Cardiac fibroblast (primary cell): ENCODE data around the gene RFC3.

Experiments
- DNase-seq, 2 donors: peaks; one replicate each; pipeline versions ENCODE4 v3.0.0 to v3.0.0-alpha.2; 2010; ENCODE audit warnings: low read depth in 2 of 2
- H3K4me3 ChIP-seq, 2 donors: replicated peaks in 1 of 2; 1 replicate in 1 of 2; 2 replicates in 1 of 2; pipeline ENCODE4 v1.5.1; 2011; ENCODE audit warnings: low read depth in 2 of 2, low read length in 2 of 2, mild to moderate bottlenecking in 2 of 2, moderate library complexity in 1 of 2
- CTCF ChIP-seq: IDR thresholded peaks from one replicate; pipeline ENCODE4 v1.5.1; 2011; ENCODE audit warnings: low read depth, mild to moderate bottlenecking, low read length, inconsistent platforms

RFC3 gene

GRCh38 chr13:33832872-33833271 lies 14.9 kb downstream of the RFC3 start:
- no peak overlapping the region for H3K4me3 ChIP-seq
- DNase-seq = no peak
- no peak for TF ChIP-seq CTCF

GRCh38 chr13:33838647-33839046 lies 20.7 kb downstream of the RFC3 start:
- DNase-seq = peak; percentile 25 to 46
- no peak overlapping the region for H3K4me3 ChIP-seq
- no peak for TF ChIP-seq CTCF

GRCh38 chr13:33840402-33840801 lies 22.5 kb downstream of the RFC3 start:
- no peak for DNase-seq
- TF ChIP-seq CTCF = no peak
- no peak overlapping the region for H3K4me3 ChIP-seq

- TF ChIP-seq CTCF = no peak
- H3K4me3 ChIP-seq = no peak overlapping the region
- DNase-seq = no peak
These were observed 24.3 kb downstream of the RFC3 start for GRCh38 chr13:33842207-33842606.

GRCh38 chr13:33842986-33843385 lies 25.0 kb downstream of the RFC3 start:
- H3K4me3 ChIP-seq = no peak overlapping the region
- DNase-seq = no peak
- no peak for TF ChIP-seq CTCF

- no peak overlapping the region for H3K4me3 ChIP-seq
- no peak for DNase-seq
- no peak for TF ChIP-seq CTCF
These were observed 27.8 kb downstream of the RFC3 start for GRCh38 chr13:33845572-33846302.
